ENCODE measurements around the gene MSI1. TPM values are rescaled to one million over a fixed set of nuclear protein-coding genes. Genes with fewer than 3 reads are reported as not detected.
"Not testable (repeated sequence)": the region's sequence is repeated elsewhere in the genome, so short reads cannot be mapped to it uniquely, and the experiment has no call there.

MSI1 gene
- polyA plus RNA-seq, 1 donor from 2014 or later, result not detected

DNA sequence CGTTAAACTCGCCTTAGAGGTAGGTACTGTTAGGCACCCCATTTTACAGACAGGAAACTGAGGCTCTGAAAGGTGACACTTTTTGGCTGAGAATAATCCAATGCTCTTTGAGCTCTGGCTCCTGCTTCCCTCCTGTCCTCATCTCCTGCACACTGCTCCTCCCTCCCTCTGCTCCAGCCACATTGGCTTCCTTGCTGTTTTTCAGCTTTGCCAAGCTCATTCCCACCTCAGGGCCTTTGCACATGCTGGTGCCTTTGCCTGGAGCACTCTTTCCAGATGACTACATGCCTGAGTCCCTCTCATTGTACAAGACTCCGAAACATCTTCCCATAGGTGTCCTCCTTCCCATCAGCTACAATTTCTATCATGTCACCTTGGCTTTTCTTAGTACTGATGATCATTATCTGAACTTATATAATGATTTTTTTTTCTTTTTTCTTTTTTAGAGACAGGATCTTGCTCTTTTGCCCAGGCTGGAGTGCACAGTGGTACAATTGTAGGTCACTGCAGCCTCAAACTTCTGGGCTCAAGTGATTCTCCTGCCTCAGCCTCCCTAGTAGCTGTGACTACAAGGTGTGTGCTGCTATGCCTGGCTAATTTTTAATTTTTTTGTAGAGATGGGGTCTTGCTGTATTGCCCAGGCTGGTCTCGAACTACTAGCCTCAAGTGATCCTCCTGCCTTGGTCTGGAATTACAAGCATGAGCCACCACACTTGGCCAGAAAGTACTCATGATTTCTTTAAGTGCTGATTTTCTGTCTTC is 15.2 kb downstream of the MSI1 start:
- Mint-ChIP-seq H3K27ac (no peak overlapping the region), H3K36me3 (no peaks in the 10 kb centered on the region), H3K27me3 (peaks cover 16% of the 10 kb centered on the region), H3K9me3 (no peaks in the 10 kb centered on the region), H3K4me1 (peaks cover 0 to 2% (median 0%) of the 10 kb centered on the region in 3 donors), H3K4me3 (no peak overlapping the region)

DNA sequence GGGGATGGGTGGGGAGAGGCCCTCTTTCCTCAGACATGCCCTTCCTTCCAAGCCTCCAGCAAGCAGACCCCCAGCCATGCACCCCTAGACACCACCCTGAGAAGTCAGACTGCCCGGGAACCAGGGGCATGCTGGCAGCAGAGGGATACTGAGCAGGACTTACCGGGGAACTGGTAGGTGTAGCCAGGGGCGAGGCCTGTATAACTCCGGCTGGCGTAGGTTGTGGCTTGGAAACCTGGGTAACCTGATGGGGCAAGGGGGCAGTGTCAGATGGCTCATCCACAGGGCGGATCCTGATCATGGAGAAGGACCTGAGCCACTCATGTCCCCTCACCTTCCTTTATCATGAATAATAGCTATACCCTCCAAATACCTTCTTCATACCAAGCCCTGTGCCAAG is 15.8 kb downstream of the MSI1 start:
- no peak overlapping the region for H3K27ac Mint-ChIP-seq
- peaks cover 0 to 2% (median 0%) of the 10 kb centered on the region in 3 donors for H3K4me1 Mint-ChIP-seq
- H3K36me3 Mint-ChIP-seq, result no peaks in the 10 kb centered on the region
- H3K27me3 Mint-ChIP-seq, result peaks cover 15% of the 10 kb centered on the region
- no peaks in the 10 kb centered on the region for H3K9me3 Mint-ChIP-seq
- H3K4me3 Mint-ChIP-seq, result no peak overlapping the region

DNA sequence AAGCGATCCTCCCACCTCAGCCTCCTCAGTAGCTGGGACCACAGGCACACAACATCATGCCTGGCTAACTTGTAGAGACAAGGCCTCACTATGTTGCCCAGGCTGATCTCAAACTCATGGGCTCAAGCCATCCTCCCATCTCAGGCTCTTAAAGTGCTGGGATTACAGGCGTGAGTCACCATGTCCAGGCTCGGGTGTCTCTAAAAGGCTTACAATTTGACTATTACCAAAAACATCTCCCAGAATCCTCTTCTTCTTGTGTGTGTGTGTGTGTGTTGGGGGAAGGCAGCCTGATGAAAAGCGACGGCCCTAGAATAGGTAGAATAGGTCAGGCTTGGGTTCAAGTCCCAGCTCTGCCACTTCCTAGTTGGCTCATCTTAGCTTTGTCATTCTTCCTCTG is 16.8 kb downstream of the MSI1 start:
- peak overlapping the region in 1 of 4 donors; percentile 30 for H3K4me3 Mint-ChIP-seq
- H3K9me3 Mint-ChIP-seq, result no peaks in the 10 kb centered on the region
- peaks cover 9% of the 10 kb centered on the region for H3K27me3 Mint-ChIP-seq
- no peaks in the 10 kb centered on the region for H3K36me3 Mint-ChIP-seq
- peaks cover 0 to 2% (median 0%) of the 10 kb centered on the region in 3 donors for H3K4me1 Mint-ChIP-seq
- H3K27ac Mint-ChIP-seq, result no peak overlapping the region

DNA sequence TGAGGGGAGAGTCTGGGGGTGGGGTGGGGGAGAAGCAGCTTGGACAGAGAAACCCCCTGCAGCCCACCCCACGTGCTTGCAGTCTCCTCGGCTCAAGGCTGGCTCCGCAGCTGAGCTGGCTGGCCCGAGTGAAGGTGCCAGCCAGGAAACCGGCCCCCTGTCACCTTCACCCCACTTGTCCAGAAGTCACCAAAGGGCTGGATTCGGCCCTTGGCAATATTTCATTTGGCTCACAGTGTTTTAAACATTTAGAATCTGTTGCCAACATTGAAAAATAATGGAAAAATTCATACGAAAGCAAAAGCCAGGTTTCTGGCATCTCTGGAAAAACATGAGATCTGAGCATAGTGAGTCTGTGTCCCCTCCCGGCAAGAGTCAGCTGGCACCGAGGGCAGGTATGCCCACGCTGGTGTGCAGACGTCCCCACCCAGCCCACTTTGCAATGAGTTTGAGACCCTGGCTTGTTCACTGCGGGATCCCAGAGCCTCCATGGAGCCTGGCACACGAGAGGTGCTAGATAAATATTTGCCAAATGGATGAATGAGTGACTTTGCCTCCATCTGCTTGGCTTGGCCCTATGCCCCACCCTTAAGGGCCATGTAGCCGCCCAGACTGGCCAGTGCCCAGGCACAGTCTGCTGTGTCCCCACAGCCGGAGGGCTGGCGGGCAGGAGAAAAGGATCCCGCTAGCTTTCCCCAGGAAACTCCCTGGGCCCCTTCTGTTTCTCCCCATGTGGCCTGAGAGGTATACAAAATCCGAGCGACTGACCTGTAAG is 18.2 kb downstream of the MSI1 start:
- no peak overlapping the region for H3K27ac Mint-ChIP-seq
- H3K4me1 Mint-ChIP-seq, result no peaks in the 10 kb centered on the region
- H3K36me3 Mint-ChIP-seq, result no peaks in the 10 kb centered on the region
- H3K9me3 Mint-ChIP-seq, result no peaks in the 10 kb centered on the region
- H3K4me3 Mint-ChIP-seq, result no peak overlapping the region
- peaks cover 9% of the 10 kb centered on the region for H3K27me3 Mint-ChIP-seq

DNA sequence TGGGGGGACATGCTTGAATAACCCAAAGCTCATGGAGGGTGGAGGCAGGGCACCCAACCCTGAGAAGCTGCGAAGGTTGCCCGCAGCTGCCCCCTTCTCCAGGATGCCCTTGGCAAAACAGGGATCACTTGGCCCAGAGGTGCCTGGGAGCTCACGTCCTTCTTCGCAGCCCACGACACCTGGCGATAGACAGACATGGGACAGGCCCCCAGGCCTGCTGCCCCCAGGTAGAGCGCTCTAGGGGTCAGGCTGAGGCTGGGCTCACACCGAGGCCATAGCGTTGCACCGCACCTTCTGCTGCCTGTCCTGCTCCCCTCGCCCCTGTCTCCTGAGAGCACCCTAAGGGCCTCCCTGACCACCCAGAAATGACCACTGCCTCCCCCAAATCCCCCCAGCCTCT is 21.2 kb downstream of the MSI1 start:
- no peak overlapping the region for H3K27ac Mint-ChIP-seq
- H3K4me3 Mint-ChIP-seq, result no peak overlapping the region
- no peaks in the 10 kb centered on the region for H3K4me1 Mint-ChIP-seq
- no peaks in the 10 kb centered on the region for H3K36me3 Mint-ChIP-seq
- peaks cover 9% of the 10 kb centered on the region for H3K27me3 Mint-ChIP-seq
- H3K9me3 Mint-ChIP-seq, result no peaks in the 10 kb centered on the region

DNA sequence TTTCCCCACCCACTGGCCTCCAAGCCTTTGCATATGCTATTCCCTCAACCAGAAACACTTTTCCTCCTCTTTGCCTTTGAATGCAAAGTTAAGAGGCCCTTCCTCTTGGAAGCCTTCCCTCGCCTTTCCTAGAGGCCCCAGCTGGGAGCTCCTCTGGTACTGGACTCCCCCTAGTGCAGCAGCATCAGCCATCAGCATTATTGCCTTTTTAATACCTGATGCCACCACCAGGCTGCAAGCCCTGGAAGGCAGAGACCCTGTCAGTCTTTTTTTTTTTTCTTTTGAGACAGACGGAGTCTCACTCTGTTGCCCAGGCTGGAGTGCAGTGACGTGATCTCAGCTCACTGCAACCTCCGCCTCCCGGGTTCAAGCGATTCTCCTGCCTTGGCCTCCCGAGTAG is 22.3 kb downstream of the MSI1 start:
- H3K27ac Mint-ChIP-seq, result no peak overlapping the region
- no peaks in the 10 kb centered on the region for H3K36me3 Mint-ChIP-seq
- H3K4me3 Mint-ChIP-seq, result no peak overlapping the region
- H3K27me3 Mint-ChIP-seq, result peaks cover 9% of the 10 kb centered on the region
- no peaks in the 10 kb centered on the region for H3K9me3 Mint-ChIP-seq
- no peaks in the 10 kb centered on the region for H3K4me1 Mint-ChIP-seq

DNA sequence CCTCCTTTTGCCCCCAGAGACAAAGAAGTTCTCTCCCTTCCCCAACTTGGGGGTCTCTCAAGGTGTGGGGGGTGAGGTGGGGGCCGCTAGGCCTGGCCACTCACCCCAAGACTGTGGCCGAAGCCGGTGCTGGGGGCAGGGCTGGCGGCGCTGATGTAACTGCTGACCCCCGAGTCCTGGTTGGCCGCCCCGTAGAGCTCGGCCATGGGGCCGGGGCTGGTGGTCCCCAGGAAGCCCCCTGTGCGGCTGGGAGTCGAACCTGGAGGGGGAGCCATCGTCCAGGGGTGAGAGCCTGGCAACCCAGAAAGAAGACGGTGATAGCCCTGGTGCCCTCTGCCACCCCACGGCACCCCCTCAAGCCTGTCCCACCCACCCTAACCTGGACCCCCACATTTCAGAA is 22.9 kb downstream of the MSI1 start:
- H3K27ac Mint-ChIP-seq, result no peak overlapping the region
- H3K4me1 Mint-ChIP-seq, result no peaks in the 10 kb centered on the region
- no peak overlapping the region for H3K4me3 Mint-ChIP-seq
- no peaks in the 10 kb centered on the region for H3K36me3 Mint-ChIP-seq
- no peaks in the 10 kb centered on the region for H3K9me3 Mint-ChIP-seq
- H3K27me3 Mint-ChIP-seq, result peaks cover 13% of the 10 kb centered on the region

DNA sequence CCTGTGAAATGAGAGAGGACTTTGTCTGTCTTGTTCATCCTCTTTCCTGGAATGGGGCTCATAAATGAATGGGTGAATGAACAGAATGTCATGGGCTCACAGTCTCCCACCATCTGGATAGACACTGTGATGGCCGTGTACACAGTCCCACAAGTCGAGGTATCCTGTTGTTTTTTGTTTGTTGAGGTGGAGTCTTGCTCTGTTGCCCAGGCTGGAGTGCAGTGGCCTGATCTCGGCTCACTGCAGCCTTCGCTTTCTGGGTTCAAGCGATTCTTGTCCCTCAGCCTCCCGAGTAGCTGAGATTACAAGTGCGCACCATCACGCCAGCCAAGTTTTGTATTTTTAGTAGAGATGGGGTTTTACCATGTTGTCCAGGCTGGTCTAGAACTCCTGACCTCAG is 25.3 kb downstream of the MSI1 start:
- H3K27me3 Mint-ChIP-seq, result peaks cover 4% of the 10 kb centered on the region
- H3K27ac Mint-ChIP-seq, result no peak overlapping the region
- peaks cover 0 to under 1% (median under 1%) of the 10 kb centered on the region in 3 donors for H3K9me3 Mint-ChIP-seq
- no peaks in the 10 kb centered on the region for H3K4me1 Mint-ChIP-seq
- no peaks in the 10 kb centered on the region for H3K36me3 Mint-ChIP-seq
- H3K4me3 Mint-ChIP-seq, result no peak overlapping the region

DNA sequence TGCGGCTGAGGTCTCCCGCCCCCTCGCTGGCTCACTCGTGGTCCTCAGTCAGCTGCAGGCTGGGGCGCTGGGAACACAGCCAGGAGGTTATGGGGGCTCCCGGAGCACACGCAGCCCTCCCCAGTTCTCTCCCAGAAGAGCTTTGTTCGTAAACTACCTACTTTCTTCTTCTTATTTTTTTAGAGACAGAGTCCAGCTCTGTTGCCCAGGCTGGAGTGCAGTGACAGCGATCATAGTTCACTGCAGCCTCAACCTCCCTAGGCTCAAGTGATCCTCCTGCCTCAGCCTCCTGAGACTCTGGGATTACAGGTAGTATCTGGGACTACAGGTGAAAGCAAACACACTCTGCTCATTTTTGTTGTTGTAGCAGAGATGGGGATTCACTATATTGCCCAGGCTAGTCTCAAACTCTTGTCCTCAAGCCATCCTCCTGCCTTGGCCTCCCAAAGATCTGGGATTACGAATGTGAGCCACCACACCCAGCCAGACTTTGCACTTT is 25.9 kb downstream of the MSI1 start:
- Mint-ChIP-seq H3K27ac (no peak overlapping the region), H3K36me3 (no peaks in the 10 kb centered on the region), H3K9me3 (peaks cover under 1 to 5% (median 5%) of the 10 kb centered on the region in 3 donors), H3K4me3 (no peak overlapping the region), H3K27me3 (peaks cover 4% of the 10 kb centered on the region), H3K4me1 (no peaks in the 10 kb centered on the region)

DNA sequence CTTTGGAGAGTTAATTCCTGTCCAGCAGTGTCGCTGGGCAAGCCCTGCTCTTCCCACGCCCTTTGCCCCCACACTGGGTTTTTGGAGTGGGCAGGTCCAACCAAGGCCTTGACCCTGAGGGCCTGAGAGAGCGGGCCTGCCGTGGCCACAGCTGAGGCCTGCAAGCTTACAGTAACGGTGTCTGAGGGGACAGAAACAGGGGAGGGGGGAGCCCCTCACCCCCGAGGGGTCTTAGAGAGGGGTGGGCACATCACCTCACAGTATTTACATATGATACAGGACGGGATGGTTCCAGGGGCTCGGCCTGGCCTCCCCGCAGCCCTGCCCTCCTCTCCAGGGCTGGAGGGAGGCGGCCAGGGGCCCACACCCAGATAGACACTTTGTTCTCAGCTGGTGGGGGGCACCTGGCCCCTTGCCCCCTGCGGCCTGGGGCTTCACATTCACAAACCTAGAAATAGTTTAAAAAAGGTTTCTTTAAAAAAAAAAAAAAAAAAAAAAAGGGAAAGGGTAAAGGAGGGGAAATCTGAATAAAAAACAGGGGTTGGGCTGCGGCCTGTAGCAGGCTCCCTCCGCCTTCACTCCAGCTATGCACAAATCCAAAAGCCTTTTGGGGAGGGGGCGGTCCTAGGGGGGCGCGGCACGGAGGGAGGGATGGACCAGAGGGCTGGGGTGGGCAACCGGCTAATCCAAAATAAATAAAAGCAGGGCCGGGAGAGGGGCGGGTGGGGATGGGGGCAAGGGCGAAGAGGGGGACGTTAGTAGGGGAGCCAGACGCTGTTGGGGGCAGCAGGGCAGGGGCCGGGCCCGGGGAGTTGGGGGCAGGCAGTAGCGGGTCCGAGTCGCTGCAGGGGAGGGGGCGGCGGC is 26.6 kb downstream of the MSI1 start:
- Mint-ChIP-seq H3K27ac (no peak overlapping the region), H3K36me3 (no peaks in the 10 kb centered on the region), H3K4me1 (no peaks in the 10 kb centered on the region), H3K9me3 (peaks cover 3 to 12% (median 12%) of the 10 kb centered on the region in 3 donors), H3K4me3 (no peak overlapping the region), H3K27me3 (peaks cover 4% of the 10 kb centered on the region)

DNA sequence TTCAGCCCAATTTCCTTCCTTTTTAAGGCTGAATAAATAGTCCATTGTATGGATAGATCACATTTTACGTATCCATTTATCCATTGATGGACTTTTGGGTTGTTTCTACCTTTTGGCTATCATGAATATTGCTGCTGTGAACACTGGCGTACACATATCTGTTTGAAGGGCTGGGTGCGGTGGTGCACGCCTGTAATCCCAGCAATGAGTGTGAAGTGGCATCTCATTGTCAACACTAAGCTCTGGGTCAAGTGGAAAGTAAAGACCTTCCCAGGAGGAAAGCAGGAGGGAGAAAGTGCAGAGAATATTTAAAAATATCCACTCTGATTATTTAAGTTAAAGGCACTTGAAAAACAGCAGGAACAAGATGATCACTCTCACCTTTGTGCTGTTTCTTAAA is 29.7 kb downstream of the MSI1 start:
- no peaks in the 10 kb centered on the region for H3K4me1 Mint-ChIP-seq
- no peak overlapping the region for H3K27ac Mint-ChIP-seq
- H3K36me3 Mint-ChIP-seq, result no peaks in the 10 kb centered on the region
- H3K9me3 Mint-ChIP-seq, result peaks cover 4 to 13% (median 13%) of the 10 kb centered on the region in 3 donors
- H3K27me3 Mint-ChIP-seq, result peaks cover 4% of the 10 kb centered on the region
- no peak overlapping the region for H3K4me3 Mint-ChIP-seq

DNA sequence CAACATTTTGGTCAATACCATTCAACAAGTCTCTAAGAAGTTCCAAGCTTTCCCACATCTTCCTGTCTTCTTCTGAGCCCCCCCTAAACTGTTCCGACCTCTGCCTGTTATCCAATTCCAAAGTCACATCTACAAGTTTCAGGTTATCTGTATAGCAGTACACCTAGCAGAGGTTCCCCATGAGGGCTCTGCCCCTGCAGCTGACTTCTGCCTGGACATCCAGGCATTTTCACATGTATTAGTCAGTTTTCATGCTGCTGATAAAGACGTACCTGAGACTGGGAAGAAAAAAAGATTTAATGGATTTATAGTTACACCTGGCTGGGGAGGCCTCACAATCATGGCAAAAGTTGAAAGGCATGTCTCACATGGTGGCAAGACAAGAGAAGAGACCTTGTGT is 31.2 kb downstream of the MSI1 start:
- no peak overlapping the region for H3K4me3 Mint-ChIP-seq
- no peaks in the 10 kb centered on the region for H3K36me3 Mint-ChIP-seq
- H3K4me1 Mint-ChIP-seq, result no peaks in the 10 kb centered on the region
- peaks cover 4% of the 10 kb centered on the region for H3K27me3 Mint-ChIP-seq
- peaks cover 4 to 13% (median 13%) of the 10 kb centered on the region in 3 donors for H3K9me3 Mint-ChIP-seq
- no peak overlapping the region for H3K27ac Mint-ChIP-seq

DNA sequence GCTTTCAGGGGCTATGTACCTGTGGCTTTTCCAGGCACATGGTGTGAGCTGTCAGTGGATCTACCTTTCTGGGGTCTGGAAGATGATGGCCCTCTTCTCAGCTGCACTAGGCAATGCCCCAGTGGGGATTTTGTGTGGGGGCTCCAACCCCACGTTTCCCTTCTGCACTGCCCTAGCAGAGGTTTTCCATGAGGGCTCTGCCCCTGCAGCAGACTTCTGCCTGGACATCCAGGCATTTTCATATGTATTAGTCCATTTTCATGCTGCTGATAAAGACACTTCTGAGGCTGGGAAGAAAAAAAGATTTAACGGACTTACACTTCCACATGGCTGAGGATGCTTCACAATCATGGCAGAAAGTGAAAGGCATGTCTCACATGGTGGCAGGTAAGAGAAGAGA is 32.6 kb downstream of the MSI1 start:
- H3K36me3 Mint-ChIP-seq, H3K4me1 Mint-ChIP-seq, H3K27ac Mint-ChIP-seq, H3K4me3 Mint-ChIP-seq, H3K27me3 Mint-ChIP-seq: not testable (repeated sequence)
- H3K9me3 Mint-ChIP-seq, result peaks cover 4 to 13% (median 13%) of the 10 kb centered on the region in 3 donors

DNA sequence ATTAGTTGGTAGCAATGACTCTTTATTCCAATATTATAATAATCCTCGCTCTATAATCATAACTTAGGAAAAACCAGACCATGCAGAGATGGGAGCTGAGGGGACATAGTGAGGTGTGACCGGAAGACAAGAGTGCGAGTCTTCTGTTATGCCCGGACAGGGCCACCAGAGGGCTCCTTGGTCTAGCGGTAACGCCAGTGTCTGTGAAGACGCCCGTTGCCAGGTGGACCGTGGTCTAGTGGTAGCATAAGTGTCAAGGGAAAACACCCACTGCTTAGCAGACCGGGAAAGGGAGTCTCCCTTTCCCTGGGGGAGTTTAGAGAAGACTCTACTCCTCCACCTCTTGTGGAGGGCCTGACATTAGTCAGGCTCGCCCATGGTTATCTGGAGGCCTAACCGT is 33.5 kb downstream of the MSI1 start:
- H3K36me3 Mint-ChIP-seq, H3K27me3 Mint-ChIP-seq, H3K4me1 Mint-ChIP-seq: not testable (repeated sequence)
- Mint-ChIP-seq H3K27ac (peak overlapping the region in 1 of 3 donors; percentile 50), H3K9me3 (peaks cover 4 to 13% (median 13%) of the 10 kb centered on the region in 3 donors), H3K4me3 (peak overlapping the region in 1 of 4 donors; percentile 60)

DNA sequence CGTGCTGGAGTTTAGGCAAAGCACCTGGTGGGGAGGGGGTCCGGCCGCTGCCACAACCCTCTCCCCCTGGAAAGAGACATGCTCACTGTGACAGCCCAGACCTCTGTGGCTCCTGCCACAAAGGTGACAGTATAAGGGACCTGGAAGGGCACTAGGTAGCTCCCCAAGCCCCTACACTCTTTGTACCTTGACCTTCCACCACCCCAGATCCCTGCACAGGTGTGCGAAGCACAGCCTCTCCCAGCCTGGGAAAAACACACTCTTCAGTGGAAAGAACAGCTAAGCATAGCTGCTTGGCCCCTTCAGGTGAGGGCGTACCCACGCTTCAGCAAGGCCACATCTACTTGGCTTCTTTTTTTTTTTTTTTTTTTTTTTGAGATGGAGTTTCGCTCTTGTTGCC is 36.4 kb downstream of the MSI1 start:
- peaks cover 2 to 3% (median 3%) of the 10 kb centered on the region in 3 donors for H3K9me3 Mint-ChIP-seq
- no peak overlapping the region for H3K27ac Mint-ChIP-seq
- H3K27me3 Mint-ChIP-seq, result peaks cover 8% of the 10 kb centered on the region
- H3K4me1 Mint-ChIP-seq, result no peaks in the 10 kb centered on the region
- H3K4me3 Mint-ChIP-seq, result no peak overlapping the region
- no peaks in the 10 kb centered on the region for H3K36me3 Mint-ChIP-seq

Measured in IgD-negative memory B cell (primary cell).